HG03135 (cell line): Measurements from ENCODE around the gene DICER1.
"Not testable (repeated sequence)": the region's sequence is repeated elsewhere in the genome, so short reads cannot be mapped to it uniquely, and the experiment has no call there.

ENCODE experiments used
- ATAC-seq: cut with Tn5 transposase; IDR thresholded peaks from one replicate; pipeline ENCODE4 v1.9.1; 2021; ENCODE audit warnings: mild to moderate bottlenecking, moderate library complexity; ENCODE audit not compliant: unreplicated experiment

Gene DICER1

DNA sequence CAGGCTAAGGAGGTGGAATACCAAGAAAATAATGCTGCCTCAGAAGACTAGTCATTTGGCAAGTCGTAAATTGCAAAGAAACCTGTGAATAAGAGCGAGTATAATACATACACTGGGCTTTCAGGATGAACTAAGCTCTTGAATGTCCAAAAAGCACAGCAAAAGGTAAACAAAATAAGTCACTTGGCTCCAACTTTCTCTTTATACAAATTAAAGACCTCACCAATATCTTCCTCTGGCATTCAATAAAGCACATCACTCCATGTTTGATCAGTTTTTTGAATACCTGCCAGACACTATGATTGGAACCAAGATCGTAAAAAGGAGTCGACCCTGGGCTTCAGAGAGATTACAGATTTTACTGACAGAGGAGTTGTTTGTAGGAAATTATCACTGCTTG, 3.5 kb downstream of the DICER1 start:
- no peak for ATAC-seq

GRCh38 chr14:95151561-95151960, 5.8 kb downstream of the DICER1 start:
- ATAC-seq: no peak

DNA sequence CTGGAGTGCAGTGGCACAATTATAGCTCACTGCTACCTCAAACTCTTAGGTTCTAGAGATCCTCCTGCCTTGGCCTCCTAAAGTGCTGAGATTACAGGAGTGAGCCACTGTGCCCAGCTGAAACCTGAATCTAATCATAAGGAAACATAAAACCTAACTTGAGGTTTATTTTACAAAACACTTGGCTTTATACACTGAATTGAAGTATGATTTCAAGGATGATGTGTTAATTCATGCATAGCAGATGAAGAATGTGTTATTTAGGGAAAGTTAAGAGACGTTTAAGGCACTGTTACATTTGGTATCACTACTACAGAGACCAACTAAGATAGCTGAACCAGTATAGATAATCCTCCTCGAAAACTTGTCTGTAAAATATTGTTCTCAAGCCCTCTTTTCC, 6.4 kb downstream of the DICER1 start:
- ATAC-seq: no peak

DNA sequence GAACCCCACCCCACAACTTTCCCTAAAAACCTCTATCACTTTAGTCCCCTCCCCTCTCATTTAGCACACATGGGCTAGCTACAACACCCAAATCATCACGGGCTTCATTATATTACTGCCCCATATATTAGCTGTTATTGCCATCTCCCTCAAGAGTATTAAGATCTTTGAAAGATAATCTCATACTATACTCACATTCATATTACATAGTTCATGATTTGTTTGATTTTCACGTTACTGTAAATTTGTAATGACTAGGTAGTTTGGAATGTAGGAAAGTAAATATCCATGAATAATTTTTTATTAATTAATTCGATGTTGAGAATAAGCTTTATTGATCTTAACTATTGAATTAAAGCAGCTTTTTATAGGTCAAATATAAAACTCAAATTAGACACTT, 7.9 kb downstream of the DICER1 start:
- no peak for ATAC-seq

GRCh38 chr14:95147597-95147996, 9.7 kb downstream of the DICER1 start:
- ATAC-seq: no peak

- no peak for ATAC-seq
Observed at GRCh38 chr14:95146079-95146771, 11.1 kb downstream of the DICER1 start.

GRCh38 chr14:95144849-95145248, 12.5 kb downstream of the DICER1 start:
- ATAC-seq: no peak

DNA sequence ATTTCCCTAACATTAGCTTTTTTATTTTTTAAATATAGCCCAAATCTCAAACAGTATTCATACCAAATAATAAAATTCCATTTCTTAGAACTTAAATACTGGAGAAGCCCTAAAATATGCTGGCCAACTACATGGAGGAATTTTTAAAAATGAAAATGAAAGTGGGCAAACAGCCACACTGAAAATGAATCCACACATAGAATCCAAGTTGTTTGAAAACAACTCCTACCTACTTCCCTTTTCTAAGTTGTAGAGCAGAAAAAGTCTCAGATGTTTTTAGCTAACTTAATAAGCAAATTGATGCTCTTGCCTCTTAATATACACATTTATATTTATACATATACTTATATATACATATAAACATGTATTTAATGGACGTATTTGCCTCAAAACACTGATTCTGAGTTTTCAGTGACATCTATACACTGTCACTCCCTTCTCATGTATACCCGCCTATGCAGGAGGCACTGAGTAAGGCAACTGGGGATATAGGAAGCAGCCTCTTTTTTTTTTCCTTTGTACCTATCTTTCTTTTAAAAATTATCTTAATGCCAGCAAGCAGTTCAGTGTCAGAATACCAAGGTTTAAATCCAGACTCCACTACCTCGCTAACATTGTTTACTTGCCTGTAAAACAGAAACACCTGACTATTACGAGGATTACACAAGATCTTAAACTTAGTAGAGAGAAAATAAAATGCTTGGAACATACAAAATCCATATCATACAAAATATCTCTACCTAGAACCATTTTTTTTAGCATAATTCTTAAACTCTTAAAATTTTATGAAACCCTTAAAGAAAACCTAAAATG, 13.3 kb downstream of the DICER1 start:
- ATAC-seq: no peak

DNA sequence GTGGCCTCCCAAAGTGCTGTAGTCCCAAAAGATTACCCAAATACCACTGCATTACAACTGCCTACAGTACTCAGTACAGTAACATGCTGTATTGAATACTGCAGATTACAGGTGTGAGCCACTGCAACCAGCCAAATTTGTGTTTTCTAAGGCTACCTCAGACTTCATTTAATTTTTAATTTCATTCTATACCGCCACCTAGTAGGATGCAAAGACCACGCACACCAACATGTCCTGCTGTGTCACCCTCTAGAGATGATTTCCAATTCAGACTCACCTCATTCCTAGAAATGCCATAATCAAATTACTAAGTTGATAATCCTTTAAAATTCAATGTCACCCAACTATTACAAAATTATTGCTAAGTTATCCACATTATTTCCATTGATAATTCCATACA, 15.1 kb downstream of the DICER1 start:
- ATAC-seq: no peak

DNA sequence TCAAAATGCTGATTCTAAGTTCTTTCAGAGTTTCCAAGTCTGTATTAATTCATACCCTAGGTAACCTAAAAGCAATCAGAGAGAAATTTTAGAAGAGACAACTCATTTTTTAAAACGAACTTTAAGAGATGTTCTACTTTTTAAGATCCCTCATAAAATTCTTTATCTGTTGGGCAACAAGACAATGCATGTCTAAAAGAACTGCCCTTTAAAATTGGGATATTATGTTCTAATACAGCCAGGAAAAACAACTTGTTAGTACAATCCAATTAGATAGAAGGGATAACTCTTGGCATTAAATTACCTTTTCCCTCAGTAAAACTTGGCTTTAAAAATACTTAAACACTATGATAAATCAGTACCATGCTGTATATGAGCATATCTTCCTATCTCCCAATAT, 15.6 kb downstream of the DICER1 start:
- no peak for ATAC-seq

- ATAC-seq: no peak
Observed at GRCh38 chr14:95140060-95140858, 17.1 kb downstream of the DICER1 start.

DNA sequence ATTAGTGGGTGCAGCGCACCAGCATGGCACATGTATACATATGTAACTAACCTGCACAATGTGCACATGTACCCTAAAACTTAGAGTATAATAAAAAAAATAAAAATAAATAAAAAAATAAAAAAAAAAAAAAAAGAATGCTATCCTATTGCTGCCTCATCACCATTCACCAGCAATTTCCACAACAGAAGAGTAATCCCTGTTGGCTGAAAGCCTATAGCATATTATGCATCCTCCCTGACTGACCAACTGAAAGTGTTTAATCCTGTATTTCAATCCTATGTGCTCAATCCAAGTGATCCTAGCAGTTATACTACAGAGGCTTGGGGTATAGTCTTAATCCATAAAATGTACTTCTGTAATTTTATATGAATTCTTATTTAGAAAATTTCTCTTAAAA, 18.5 kb downstream of the DICER1 start:
- ATAC-seq: no peak

GRCh38 chr14:95138455-95138854, 18.9 kb downstream of the DICER1 start:
- ATAC-seq: not testable (repeated sequence)

- ATAC-seq: no peak
Observed at GRCh38 chr14:95137804-95138167, 19.5 kb downstream of the DICER1 start.

DNA sequence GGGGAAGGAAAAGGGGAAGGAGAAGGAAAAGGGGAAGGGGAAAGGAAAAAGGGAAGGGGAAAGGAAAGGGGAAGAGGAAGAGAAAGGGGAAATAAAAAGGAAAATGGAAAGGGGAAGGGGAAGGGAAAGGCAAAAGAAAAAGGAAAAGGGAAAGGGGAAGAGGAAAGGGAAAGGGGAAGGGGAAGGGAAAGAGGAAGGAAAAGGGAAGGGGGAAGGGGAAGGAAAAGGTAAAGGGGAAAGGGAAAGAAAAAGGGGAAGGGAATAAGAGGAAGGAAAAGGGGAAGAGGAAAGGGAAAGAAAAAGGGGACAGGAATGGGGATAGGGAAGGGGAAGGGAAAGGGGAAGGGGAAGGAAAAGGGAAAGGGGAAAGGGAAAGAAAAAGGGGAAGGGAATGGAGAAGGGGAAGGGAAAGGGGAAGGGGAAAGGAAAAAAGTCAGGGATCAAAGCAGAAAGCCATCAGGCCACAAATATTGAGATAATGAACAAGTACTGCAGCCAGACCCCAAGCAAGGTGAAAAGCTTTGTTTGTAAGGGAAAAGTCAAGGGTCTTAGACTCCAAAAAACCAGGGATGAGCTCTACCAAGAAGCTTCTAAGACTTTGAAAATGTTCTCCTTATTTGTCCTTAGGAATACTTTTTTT, 20.0 kb downstream of the DICER1 start:
- no peak for ATAC-seq

DNA sequence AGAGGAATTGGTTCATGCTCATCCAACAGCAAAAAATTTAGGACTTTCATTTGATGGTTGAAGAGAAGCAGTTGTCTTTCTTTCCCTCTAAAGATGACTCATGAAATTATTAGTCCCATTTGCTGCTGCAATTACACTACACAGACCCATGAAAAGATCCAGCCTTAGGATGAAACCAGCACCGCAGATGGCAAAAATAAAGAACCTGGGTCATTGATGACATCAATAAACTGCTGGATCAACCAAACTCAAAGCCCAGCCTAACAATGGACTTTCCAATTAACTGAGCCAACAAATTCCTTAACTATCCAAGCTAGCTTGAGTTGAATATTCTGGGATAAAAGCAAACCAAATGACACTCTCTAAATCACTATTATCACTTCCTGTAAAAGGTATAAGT, 20.7 kb downstream of the DICER1 start:
- ATAC-seq: no peak

- no peak for ATAC-seq
Observed at GRCh38 chr14:95134304-95134933, 22.9 kb downstream of the DICER1 start.

GRCh38 chr14:95133282-95133681, 24.0 kb downstream of the DICER1 start:
- no peak for ATAC-seq

- ATAC-seq: no peak
Observed at GRCh38 chr14:95132760-95133159, 24.6 kb downstream of the DICER1 start.

- ATAC-seq: no peak
Observed at GRCh38 chr14:95130549-95130948, 26.8 kb downstream of the DICER1 start.

DNA sequence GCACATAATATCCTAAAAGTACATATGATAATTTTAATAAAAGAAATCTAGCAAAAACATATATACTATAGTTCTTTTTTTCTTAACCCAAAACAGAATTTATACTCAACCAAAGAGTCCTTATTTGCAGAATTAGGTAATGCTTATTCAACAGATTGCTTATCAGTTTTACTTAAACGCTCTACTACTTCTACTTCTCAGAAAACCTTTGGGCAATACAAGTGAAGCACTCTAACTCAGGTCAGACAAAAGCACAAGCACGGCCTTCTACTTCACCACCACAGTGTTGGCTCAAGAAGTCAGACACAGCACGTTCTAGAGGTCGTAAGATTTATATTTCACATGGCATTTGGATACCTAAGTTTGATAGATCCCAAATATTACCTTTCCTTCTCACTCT, 29.2 kb downstream of the DICER1 start:
- no peak for ATAC-seq
